VCaP (cell line): ENCODE measurements around the gene DMAC2.

Source experiments
- H3K27ac ChIP-seq: fragments of 450-650 bp; 2 replicates; pipeline ENCODE4 v1.5.1; 2017
- TF ChIP-seq, protein P1 (sequence below): fragments of 450-650 bp; conservative IDR thresholded peaks from 2 replicates; pipeline ENCODE4 v1.5.1; 2017; ENCODE audit warnings: mild to moderate bottlenecking, moderate library complexity

Gene DMAC2

DNA sequence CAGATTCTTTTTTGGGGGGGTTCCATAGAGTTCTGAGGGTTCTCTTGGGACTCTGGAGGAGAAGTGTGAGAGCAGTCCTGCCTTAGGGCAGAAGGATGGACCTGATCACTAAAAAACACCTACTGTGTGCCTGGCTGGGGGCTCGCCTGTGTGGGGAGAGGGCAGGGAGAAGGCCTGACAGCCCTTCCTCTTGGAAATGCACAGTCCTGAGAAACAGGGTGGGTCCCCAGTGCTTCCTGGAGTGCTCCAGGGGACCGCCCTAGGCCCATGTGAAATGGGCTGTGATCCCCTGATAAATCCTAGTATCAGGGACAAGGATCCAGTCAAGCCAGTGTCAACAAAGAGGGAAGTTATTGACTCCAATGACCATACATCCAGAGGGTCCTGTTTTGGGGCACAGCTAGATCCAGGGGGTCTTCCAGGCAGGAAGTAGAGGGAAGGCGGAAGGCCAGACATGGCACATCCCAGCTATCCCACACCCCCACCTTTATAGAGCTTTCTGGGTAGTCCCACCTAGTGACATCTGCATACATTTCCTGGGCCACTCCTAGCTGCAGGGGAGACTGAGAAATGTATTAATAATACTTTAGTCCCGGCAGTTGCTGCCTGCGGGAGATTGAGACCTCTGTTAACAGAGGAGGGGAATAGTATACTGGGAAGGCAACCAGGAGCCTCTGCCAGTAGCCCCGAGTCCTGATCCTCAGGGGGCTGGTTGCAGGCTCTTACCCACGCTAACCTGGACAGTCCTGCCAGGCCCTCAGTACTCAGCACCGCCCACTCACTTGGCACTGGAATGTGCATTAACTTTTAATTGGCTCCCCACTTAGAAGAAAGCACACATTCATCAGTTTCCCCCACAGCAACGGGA, 28.4 kb downstream of the DMAC2 start:
- TF ChIP-seq, protein P1, sequence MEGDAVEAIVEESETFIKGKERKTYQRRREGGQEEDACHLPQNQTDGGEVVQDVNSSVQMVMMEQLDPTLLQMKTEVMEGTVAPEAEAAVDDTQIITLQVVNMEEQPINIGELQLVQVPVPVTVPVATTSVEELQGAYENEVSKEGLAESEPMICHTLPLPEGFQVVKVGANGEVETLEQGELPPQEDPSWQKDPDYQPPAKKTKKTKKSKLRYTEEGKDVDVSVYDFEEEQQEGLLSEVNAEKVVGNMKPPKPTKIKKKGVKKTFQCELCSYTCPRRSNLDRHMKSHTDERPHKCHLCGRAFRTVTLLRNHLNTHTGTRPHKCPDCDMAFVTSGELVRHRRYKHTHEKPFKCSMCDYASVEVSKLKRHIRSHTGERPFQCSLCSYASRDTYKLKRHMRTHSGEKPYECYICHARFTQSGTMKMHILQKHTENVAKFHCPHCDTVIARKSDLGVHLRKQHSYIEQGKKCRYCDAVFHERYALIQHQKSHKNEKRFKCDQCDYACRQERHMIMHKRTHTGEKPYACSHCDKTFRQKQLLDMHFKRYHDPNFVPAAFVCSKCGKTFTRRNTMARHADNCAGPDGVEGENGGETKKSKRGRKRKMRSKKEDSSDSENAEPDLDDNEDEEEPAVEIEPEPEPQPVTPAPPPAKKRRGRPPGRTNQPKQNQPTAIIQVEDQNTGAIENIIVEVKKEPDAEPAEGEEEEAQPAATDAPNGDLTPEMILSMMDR: no peak
- no peak overlapping the region for H3K27ac ChIP-seq

DNA sequence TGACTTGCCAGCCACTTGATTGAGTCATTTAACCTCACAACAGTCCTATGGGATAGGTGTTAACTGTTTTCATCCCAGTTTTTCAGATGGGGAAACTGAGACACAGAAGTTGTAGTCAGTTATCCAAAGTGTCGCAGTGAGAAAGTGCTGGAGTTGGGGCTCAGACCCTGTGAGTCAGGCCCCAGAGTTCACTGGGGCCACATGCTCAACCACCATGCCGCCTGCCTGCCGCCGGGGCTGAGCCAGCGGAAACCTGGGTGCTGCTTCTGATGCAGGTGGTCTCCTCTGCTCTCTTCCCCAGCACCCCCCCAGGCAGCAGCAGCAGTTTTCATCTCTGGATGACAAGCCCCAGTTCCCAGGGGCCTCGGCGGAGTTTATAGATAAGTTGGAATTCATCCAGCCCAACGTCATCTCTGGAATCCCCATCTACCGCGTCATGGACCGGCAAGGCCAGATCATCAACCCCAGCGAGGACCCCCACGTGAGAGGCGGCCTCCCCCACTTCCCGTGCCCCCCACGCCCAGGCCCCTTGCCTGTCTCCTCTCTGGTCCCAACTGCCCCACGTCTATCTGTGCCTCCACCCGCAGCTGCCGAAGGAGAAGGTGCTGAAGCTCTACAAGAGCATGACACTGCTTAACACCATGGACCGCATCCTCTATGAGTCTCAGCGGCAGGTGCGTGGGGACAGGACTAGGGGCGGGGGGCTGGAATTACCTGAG, 29.2 kb downstream of the DMAC2 start:
- no peak overlapping the region for H3K27ac ChIP-seq
- TF ChIP-seq, protein P1: no peak

DNA sequence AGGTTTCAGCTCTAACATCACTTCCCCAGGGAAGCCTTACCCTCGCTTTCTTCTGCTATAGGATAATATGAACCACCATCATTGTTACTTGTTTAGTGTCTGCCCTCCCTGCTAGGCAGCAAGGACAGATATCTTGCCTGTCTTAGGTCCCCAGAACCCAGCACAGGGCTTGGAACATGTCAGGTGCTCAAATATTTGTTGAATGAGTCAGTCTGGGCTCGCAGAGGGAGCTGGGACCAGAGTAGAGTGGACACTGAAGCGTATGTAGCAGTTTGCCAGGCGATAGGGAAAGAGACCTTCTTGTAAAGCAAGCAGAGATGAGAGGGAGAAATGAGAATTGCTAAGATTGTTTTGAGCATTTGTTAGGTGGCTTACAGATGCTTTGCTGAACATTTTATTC, 30.4 kb downstream of the DMAC2 start:
- TF ChIP-seq, protein P1: no peak
- H3K27ac ChIP-seq: peak overlapping the region; percentile 42

DNA sequence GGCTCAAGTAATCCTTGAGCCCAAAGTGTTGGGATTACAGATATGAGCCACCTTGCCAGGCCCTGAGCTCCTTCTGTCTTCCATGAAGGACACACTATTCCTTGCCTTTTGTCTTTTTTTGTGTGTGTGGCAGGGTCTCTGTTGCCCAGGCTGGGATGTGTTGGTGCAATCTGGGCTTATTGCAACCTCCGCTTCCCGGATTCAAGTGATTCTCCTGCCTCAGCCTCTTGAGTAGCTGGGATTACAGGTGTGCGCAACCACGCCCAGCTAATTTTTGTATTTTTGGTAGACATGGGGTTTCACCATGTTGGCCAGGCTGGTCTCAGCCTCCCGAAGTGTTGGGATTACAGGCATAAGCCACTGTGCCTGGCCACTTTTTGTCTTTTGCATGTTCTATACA, 30.9 kb downstream of the DMAC2 start:
- H3K27ac ChIP-seq: peak overlapping the region; percentile 42

DNA sequence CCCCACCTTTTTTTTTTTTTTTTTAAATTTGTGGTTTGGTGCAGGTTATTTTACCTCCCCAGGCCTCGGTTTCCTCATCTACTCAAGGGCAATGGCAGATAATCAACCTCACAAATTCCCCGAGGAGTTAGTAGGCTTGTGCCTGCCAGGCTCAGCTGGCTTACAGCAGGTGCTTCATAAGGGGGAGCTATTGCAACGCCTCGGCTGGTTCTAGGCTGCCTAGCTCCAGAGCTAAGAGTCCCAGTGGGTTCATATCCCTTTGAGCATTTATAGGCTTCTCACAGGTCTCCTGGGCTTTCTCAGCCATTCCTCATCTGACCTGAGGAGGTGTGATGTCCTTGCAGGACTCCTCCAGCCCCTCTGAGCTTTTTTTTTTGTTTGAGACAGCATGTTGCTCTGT, 31.5 kb downstream of the DMAC2 start:
- no peak overlapping the region; the same call in 1 of the 2 replicates for H3K27ac ChIP-seq

DNA sequence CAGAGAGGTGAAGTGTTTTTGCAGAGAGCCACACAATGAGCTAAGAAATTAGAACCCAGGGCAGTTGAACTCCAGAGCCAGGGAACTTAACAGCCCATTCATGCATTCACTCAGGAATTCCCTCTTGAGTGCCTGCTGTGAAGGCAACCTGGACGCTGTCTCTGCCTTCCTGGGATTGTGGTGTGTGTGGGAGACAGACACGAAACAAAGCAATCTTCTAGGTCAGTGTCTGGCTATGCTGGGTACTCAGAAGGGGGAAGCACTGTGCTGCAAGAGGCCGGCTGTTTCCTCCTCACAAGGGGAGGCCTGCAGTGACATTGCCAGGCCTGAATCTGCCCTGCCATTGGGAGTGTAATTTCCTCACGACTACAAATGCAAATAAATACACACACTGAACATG, 32.4 kb downstream of the DMAC2 start:
- no peak overlapping the region for H3K27ac ChIP-seq
- TF ChIP-seq, protein P1: no peak

More for the DNA sequence above, 31.5 kb downstream of the DMAC2 start:
- TF ChIP-seq, protein P1: no peak

DNA sequence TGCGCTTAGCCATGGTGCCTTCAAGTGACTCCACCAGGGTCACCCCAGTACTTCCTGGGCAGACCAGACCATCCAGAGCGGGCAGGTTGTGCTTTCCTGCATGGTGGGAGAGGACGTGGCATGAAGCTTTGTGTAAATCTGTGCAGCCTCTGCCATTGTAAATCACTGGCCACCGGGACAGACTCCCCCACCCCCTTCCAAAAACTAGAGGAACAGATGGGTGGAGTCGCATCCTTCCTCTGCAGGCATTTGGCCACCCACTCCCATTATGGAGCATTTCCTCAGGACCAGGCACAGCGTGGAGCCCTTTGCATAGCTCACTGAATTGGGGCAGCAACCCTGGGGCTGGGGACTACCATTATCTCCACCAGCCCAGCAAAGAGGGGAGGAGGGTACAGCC, 33.9 kb downstream of the DMAC2 start:
- no peak overlapping the region for H3K27ac ChIP-seq
- TF ChIP-seq, protein P1: no peak
